HepG2 (cell line): Measurements from ENCODE around the gene NF2. TPM values are rescaled to one million over a fixed set of nuclear protein-coding genes. Genes with fewer than 3 reads are reported as not detected.

ENCODE experiments used
- ATAC-seq: fragments of 200-7000 bp; cut with Tn5 transposase; 3 replicates; pipeline ENCODE4 v1.9.1; 2020; ENCODE audit warnings: mild to moderate bottlenecking, moderate library complexity
- BruUV-seq: library from RNA; stranded (reverse); fragments of 400-500 nt; replicated peaks from 2 replicates; lab custom pipeline; 2021; lab: Mats Ljungman, UMichigan
- CTCF ChIA-PET: fragments of 300-600 bp; formaldehyde crosslinking; extraction: SDS; loops from one replicate; lab custom pipeline; 2021; ENCODE audit warnings: low total read pairs, inconsistent platforms, low intra/inter-chr PET ratio; lab: Yijun Ruan, JAX
- POLR2A ChIA-PET: fragments of 350-600 bp; sonication (Branson Sonifier 250); formaldehyde crosslinking; loops from one replicate; lab custom pipeline; 2020; ENCODE audit warnings: antibody characterized with exemption, inconsistent platforms; lab: Yijun Ruan, JAX
- DNase-seq: peaks from one replicate; pipeline ENCODE4 v3.0.0-alpha.2; 2015; ENCODE audit warnings: low spot score
- FAIRE-seq: peaks from 3 replicates; lab custom pipeline; 2011; peaks lifted over from hg19 to GRCh38; lab: Jason Lieb, UNC
- H2AFZ ChIP-seq: one replicate; pipeline ENCODE4 v1.6.1; 2011; ENCODE audit warnings: low read length, inconsistent platforms
- H3K27ac ChIP-seq: fragments of 300-600 bp; 3 replicates; pipeline ENCODE4 v1.8.0; 2011; ENCODE audit warnings: mixed run types, mild to moderate bottlenecking, mixed read lengths, low read length, inconsistent platforms; ENCODE audit not compliant: insufficient read depth; ENCODE audit errors: extremely low read length
- H3K27me3 ChIP-seq, 2 experiments: fragments of 200-600 bp in 1 of 2; 2 replicates in 1 of 2; 3 replicates in 1 of 2; pipeline versions ENCODE4 v1.6.0 to v1.8.0; 2011; ENCODE audit warnings: low read length in 2 of 2, mild to moderate bottlenecking in 2 of 2, moderate library complexity in 2 of 2, inconsistent platforms in 1 of 2; ENCODE audit not compliant: insufficient read depth in 2 of 2, control insufficient read depth in 1 of 2
- H3K36me3 ChIP-seq, 2 experiments: fragments of 200-600 bp in 1 of 2; replicated peaks in 1 of 2; 2 replicates in 1 of 2; 3 replicates in 1 of 2; pipeline versions ENCODE4 v1.5.1 to v1.8.0; 2011; ENCODE audit warnings: low read length in 2 of 2, inconsistent platforms in 1 of 2; ENCODE audit not compliant: insufficient read depth in 2 of 2, control insufficient read depth in 1 of 2
- H3K4me1 ChIP-seq: 2 replicates; pipeline ENCODE4 v1.5.1; 2012; ENCODE audit warnings: low read length, inconsistent platforms; ENCODE audit not compliant: insufficient read depth
- H3K4me2 ChIP-seq: 2 replicates; pipeline ENCODE4 v1.6.0; 2011; ENCODE audit warnings: low read depth, low read length, inconsistent platforms
- H3K4me3 ChIP-seq, 3 experiments: fragments of 200-600 bp in 1 of 3; sonication (generic), shearing (Covaris generic) in 1 of 3; replicated peaks in 1 of 3; 2 replicates each; pipeline ENCODE4 v1.5.1; 2011 to 2016; ENCODE audit warnings: low read length in 3 of 3, inconsistent platforms in 2 of 3, low read depth in 2 of 3, mild to moderate bottlenecking in 2 of 3, control low read depth in 1 of 3, mixed read lengths in 1 of 3; ENCODE audit not compliant: insufficient read depth in 1 of 3
- H3K79me2 ChIP-seq: one replicate; pipeline ENCODE4 v1.6.1; 2011; ENCODE audit warnings: low read length, inconsistent platforms; ENCODE audit not compliant: insufficient read depth
- H3K9ac ChIP-seq: 2 replicates; pipeline ENCODE4 v1.6.0; 2011; ENCODE audit warnings: mild to moderate bottlenecking, low read depth, low read length, inconsistent platforms; ENCODE audit not compliant: insufficient read depth
- H3K9me3 ChIP-seq: 2 replicates; pipeline ENCODE4 v1.5.1; 2012; ENCODE audit warnings: mild to moderate bottlenecking, low read length
- H4K20me1 ChIP-seq: 2 replicates; pipeline ENCODE4 v1.6.0; 2011; ENCODE audit warnings: inconsistent platforms, mild to moderate bottlenecking, low read length, moderate library complexity; ENCODE audit not compliant: insufficient read depth
- IRF1 ChIP-seq: sonication (generic); formaldehyde crosslinking; IDR thresholded peaks from 2 replicates; pipeline ENCODE4 v1.4.0; 2020; ENCODE audit warnings: low read depth, mild to moderate bottlenecking, missing genetic modification reagents
- ISL2 ChIP-seq: sonication (generic); formaldehyde crosslinking; IDR thresholded peaks from 2 replicates; pipeline ENCODE4 v1.5.0; 2020; ENCODE audit warnings: missing genetic modification reagents
- KLF6 ChIP-seq: IDR thresholded peaks from 2 replicates; pipeline ENCODE4 v1.8.0; 2016; ENCODE audit warnings: missing biosample characterization, missing genetic modification reagents
- NFKB2 ChIP-seq: sonication (generic); formaldehyde crosslinking; IDR thresholded peaks from 2 replicates; pipeline ENCODE4 v1.4.0; 2020; ENCODE audit warnings: missing genetic modification reagents, borderline replicate concordance
- SMAD3 ChIP-seq: sonication (generic); formaldehyde crosslinking; IDR thresholded peaks from 2 replicates; pipeline ENCODE4 v1.4.0; 2020; ENCODE audit warnings: missing genetic modification reagents
- SP1 ChIP-seq, 2 experiments: fragments of 450-650 bp in 1 of 2; sonication (generic) in 1 of 2; formaldehyde crosslinking in 1 of 2; IDR thresholded peaks; 2 replicates each; pipeline versions ENCODE4 v1.4.0 to v1.6.1; 2016 to 2020; ENCODE audit warnings: missing genetic modification reagents in 1 of 2
- ZBTB8A ChIP-seq: sonication (generic); formaldehyde crosslinking; IDR thresholded peaks from 2 replicates; pipeline ENCODE4 v1.4.0; 2020; ENCODE audit warnings: mild to moderate bottlenecking, low read depth, missing genetic modification reagents, borderline replicate concordance
- ZKSCAN1 ChIP-seq: fragments of 150-350 bp; IDR thresholded peaks from 2 replicates; pipeline ENCODE4 v1.6.1; 2014; ENCODE audit warnings: low read length
- ZNF605 ChIP-seq: sonication (generic); formaldehyde crosslinking; IDR thresholded peaks from 2 replicates; pipeline ENCODE4 v1.8.0; 2022; ENCODE audit warnings: mild to moderate bottlenecking, missing genetic modification reagents
- ZNF775 ChIP-seq: sonication (generic); formaldehyde crosslinking; IDR thresholded peaks from 2 replicates; pipeline ENCODE4 v1.4.0; 2020; ENCODE audit warnings: missing genetic modification reagents, mild to moderate bottlenecking, moderate library complexity, borderline replicate concordance
- ZNF879 ChIP-seq: sonication (generic); formaldehyde crosslinking; IDR thresholded peaks from 2 replicates; pipeline ENCODE4 v1.8.1; 2023; ENCODE audit warnings: missing genetic modification reagents
- whole genome bisulfite sequencing: methylation state at CpG from one replicate; pipeline ENCODE4 v1.1.6; 2017; ENCODE audit warnings: low lambda C conversion rate; 5-methylcytosine and 5-hydroxymethylcytosine counted together
- in situ Hi-C: cut with HindIII; loops from 2 replicates; pipeline ENCODE4 v1.10.0; 2017; ENCODE audit warnings: low pct_unique_long_range_greater_than_20kb; ENCODE audit not compliant: extremely low pct_ligation_motif_present
- intact Hi-C: fragments of 100-400 bp; cut with micrococcal nuclease; formaldehyde crosslinking; loops from one replicate; pipeline ENCODE4 v1.10.0; 2022; ENCODE audit not compliant: unreplicated experiment
- polyA plus RNA-seq, 8 experiments: library from polyadenylated mRNA; depleted of rRNA in 3 of 8; stranded (reverse) in 7 of 8; unstranded in 1 of 8; fragments of >200 nt; fragmentation: Illumina TruSeq in 4 of 8; extraction: Trizol in 4 of 8; gene quantifications; 2 replicates each; pipeline versions ENCODE4 v1.2.1 to v1.2.3, GENCODE V29; 2011 to 2016; ENCODE audit warnings: low read depth in 4 of 8, missing spikeins in 1 of 8, mixed read lengths in 1 of 8; ENCODE audit not compliant: insufficient read depth in 1 of 8
- total RNA-seq, 5 experiments: library from RNA; depleted of rRNA; stranded (reverse); fragments of >200 nt; fragmentation: Illumina TruSeq; extraction: Trizol; gene quantifications; 2 replicates each; pipeline ENCODE4 v1.2.3, GENCODE V29; 2016; ENCODE audit warnings: low read depth in 1 of 5

NF2 gene
- total and polyA plus RNA-seq, 2 of the 13 experiments (the other 11 are each of a cell fraction or from before 2014, with no cell fraction given): 9.3 to 33.3 TPM

- Histone ChIP-seq H3K4me3 (no peak overlapping the region), H3K79me2 (no peaks in the 10 kb centered on the region), H3K27ac (no peak overlapping the region), H3K9ac (no peak overlapping the region), H2AFZ (no peak overlapping the region), H3K27me3 (peaks cover 26 to 73% of the 10 kb centered on the region in 2 experiments), H4K20me1 (peaks cover 15% of the 10 kb centered on the region; the same call in 1 of the 2 replicates), H3K9me3 (no peaks in the 10 kb centered on the region), H3K4me1 (peaks cover 12% of the 10 kb centered on the region; the same call in 1 of the 2 replicates)
- no peak for ATAC-seq
- intact Hi-C loops (no loop called here), in situ Hi-C loops (no loop called here)
- ChIA-PET CTCF (no interaction called here), POLR2A (no interaction called here)
- no peak for DNase-seq
- WGBS: 58% methylated on average over 13 of the region's 16 CpGs
- BruUV-seq: no TSS peak
- no peak for FAIRE-seq
- TF ChIP-seq NFKB2 (CRISPR knock-in tag) (no peak), SP1 (IDR thresholded peaks at IDR 0.05) (no peak), SP1 (CRISPR knock-in tag; IDR thresholded peaks at IDR 0.05) (no peak), ZKSCAN1 (no peak), ZNF879 (CRISPR knock-in tag) (no peak), KLF6 (CRISPR knock-in tag) (no peak), ISL2 (CRISPR knock-in tag) (no peak), ZNF605 (no peak), ZNF775 (no peak), SMAD3 (no peak), ZBTB8A (no peak), IRF1 (CRISPR knock-in tag) (no peak)
- TF ChIP-seq, all 625 proteins: peak for 0
- no peak overlapping the region for H3K4me2 ChIP-seq
- H3K36me3 ChIP-seq: no peaks in the 10 kb centered on the region
These were observed 119.2 kb downstream of the NF2 start for GRCh38 chr22:29722587-29722986.
